Tibial nerve (tissue), 4 donors: ENCODE measurements around the gene NMNAT1. TPM values are rescaled to one million over a fixed set of nuclear protein-coding genes. Genes with fewer than 3 reads are reported as not detected.
A peak's percentile ranks its signal among the peaks of the same experiment; 100 is the strongest.
"Not testable (repeated sequence)": the region's sequence is repeated elsewhere in the genome, so short reads cannot be mapped to it uniquely, and the experiment has no call there.

Source experiments
- DNase-seq, 2 donors: peaks; one replicate each; pipeline ENCODE4 v3.0.0-alpha.2; 2019; ENCODE audit warnings: low spot score in 2 of 2
- H3K27ac ChIP-seq, 4 donors: fragments of 200-600 bp; sonication (generic) in 3 of 4; one replicate each; pipeline ENCODE4 v1.5.1; 2017 to 2019; ENCODE audit warnings: mild to moderate bottlenecking in 1 of 4
- H3K27me3 ChIP-seq, 2 donors: fragments of 200-600 bp; sonication (generic) in 1 of 2; one replicate each; pipeline versions ENCODE4 v1.5.1 to v1.6.0; 2017 to 2019
- H3K36me3 ChIP-seq, 3 donors: fragments of 200-600 bp; sonication (generic); one replicate each; pipeline ENCODE4 v1.5.1; 2018 to 2019
- H3K4me1 ChIP-seq, 4 donors: fragments of 200-600 bp; sonication (generic) in 3 of 4; one replicate each; pipeline ENCODE4 v1.5.1; 2017 to 2019
- H3K4me3 ChIP-seq, 4 donors: fragments of 200-600 bp; sonication (generic) in 3 of 4; one replicate each; pipeline ENCODE4 v1.5.1; 2017 to 2019; ENCODE audit warnings: mild to moderate bottlenecking in 1 of 4, moderate library complexity in 1 of 4
- H3K9me3 ChIP-seq, 4 donors: fragments of 200-600 bp; sonication (generic) in 3 of 4; one replicate each; pipeline ENCODE4 v1.5.1; 2017 to 2019
- EP300 ChIP-seq, 2 donors: sonication (generic); formaldehyde crosslinking; IDR thresholded peaks; one replicate each; pipeline ENCODE4 v1.6.1; 2017; ENCODE audit warnings: antibody characterized with exemption in 2 of 2, mild to moderate bottlenecking in 1 of 2
- POLR2A ChIP-seq, 2 donors: fragments of 450-650 bp; IDR thresholded peaks; one replicate each; pipeline ENCODE4 v1.6.1; 2017; ENCODE audit warnings: antibody characterized with exemption in 2 of 2, mild to moderate bottlenecking in 2 of 2, moderate library complexity in 2 of 2
- WGBS, 2 donors: methylation state at CpG; one replicate each; pipeline ENCODE4 v1.1.5; 2018; 5-methylcytosine and 5-hydroxymethylcytosine counted together
- total RNA-seq, 4 donors: library from RNA; depleted of rRNA; stranded (reverse); fragments of >200 nt; gene quantifications; one replicate each; pipeline ENCODE4 v1.1.0, GENCODE V29; 2016
- TF ChIP-seq, protein P1 (sequence below), 5 experiments: fragments of 200-600 bp in 3 of 5; fragments of 450-650 bp in 2 of 5; sonication (generic) in 3 of 5; IDR thresholded peaks; one replicate each; pipeline ENCODE4 v1.5.1; 2016 to 2019; ENCODE audit warnings: antibody characterized with exemption in 5 of 5, mild to moderate bottlenecking in 3 of 5, moderate library complexity in 2 of 5

Gene NMNAT1
- total RNA-seq, 4 donors from 2014 or later = 3.8 to 6.0 (median 4.6) TPM

DNA sequence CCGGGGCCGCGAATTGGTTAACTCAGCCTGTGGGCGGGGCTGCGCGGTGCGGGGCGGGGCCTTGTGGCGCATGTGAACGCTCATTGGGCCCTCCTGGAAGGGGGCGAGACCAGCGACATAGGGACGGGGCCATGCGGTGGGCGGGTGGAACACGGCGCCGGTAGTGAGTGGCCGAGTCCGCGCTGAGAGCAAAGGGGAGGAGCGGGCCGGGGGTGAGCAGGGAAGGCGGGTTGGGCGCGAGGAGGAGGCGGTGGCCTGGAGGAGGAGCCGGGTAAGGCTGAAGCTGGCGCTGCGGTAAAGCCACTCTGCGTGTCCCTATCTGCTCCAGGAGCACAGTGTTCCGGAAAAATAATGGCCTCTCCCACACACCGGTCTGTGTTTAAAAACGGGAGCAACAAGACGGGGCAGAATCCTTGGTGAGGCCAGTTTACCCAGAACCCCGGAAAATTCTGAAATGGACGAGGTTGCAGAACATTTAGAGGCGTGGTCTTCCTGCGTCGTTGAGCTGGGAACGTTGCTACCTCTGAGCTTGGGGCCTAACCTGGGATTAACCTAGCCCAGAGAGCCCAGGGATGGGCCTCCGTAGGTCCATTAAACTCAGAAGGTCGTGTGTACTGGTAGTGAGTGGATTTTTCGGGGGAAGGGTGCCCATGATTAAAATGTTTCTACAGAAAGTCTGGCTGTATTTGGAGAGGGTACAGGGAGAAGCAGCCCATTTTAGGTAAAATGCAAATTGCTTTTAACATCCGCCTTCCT is 32.7 kb upstream of the NMNAT1 start:
- H3K4me1 ChIP-seq = peaks cover 0 to 21% (median 15%) of the 10 kb centered on the region in 4 donors
- H3K27ac ChIP-seq = peak overlapping the region; percentile 76 to 98 (median 92)
- TF ChIP-seq POLR2A (IDR thresholded peaks at IDR 0.05) (peak; percentile 71 to 93), EP300 (IDR thresholded peaks at IDR 0.05) (peak; percentile 24 to 93)
- TF ChIP-seq, protein P1, sequence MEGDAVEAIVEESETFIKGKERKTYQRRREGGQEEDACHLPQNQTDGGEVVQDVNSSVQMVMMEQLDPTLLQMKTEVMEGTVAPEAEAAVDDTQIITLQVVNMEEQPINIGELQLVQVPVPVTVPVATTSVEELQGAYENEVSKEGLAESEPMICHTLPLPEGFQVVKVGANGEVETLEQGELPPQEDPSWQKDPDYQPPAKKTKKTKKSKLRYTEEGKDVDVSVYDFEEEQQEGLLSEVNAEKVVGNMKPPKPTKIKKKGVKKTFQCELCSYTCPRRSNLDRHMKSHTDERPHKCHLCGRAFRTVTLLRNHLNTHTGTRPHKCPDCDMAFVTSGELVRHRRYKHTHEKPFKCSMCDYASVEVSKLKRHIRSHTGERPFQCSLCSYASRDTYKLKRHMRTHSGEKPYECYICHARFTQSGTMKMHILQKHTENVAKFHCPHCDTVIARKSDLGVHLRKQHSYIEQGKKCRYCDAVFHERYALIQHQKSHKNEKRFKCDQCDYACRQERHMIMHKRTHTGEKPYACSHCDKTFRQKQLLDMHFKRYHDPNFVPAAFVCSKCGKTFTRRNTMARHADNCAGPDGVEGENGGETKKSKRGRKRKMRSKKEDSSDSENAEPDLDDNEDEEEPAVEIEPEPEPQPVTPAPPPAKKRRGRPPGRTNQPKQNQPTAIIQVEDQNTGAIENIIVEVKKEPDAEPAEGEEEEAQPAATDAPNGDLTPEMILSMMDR (IDR thresholded peaks at IDR 0.05) = peak in 3 of 5 experiments; percentile 6 to 27 (median 13)
- DNase-seq = peak; percentile 100
- peak overlapping the region; percentile 41 to 66 (median 54) for H3K4me3 ChIP-seq
- 1% methylated on average over 29 to 36 of the region's 45 CpGs for WGBS, 2 donors
- no peaks in the 10 kb centered on the region for H3K27me3 ChIP-seq
- H3K36me3 ChIP-seq = no peaks in the 10 kb centered on the region
- no peaks in the 10 kb centered on the region for H3K9me3 ChIP-seq

DNA sequence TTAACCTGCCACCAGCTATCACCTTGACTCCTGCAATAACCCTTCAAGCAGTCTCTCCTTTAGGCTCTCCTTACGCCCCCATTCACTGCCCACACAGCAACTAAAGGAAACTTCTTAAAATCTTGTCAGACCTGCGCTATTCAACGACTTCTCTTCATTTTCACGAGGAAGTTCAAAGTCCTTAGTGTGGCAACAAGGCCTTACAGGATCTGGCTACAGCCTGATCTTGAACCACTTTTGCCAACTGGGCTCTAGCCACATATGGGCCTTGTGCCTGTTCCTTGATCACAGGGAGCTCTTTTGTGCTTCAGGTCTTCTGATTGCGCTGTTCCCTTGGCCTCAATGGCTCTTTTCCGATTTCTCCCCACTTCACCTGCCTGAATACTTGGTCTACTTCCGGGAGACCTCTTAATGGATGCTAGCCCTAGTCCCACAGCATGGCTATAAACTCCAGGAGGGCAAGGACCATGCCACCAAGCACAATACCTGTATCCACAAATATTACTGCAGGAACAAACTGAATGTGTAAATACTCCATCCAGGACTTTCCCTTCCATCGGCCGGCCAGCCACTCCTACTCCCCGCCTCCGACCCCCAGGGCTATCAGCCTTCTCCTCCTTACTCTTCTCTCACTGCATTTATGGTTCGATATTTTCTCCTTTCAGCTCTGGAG is 30.9 kb upstream of the NMNAT1 start:
- Histone ChIP-seq H3K4me3 (no peak overlapping the region), H3K27ac (no peak overlapping the region), H3K9me3 (no peaks in the 10 kb centered on the region), H3K27me3 (no peaks in the 10 kb centered on the region), H3K36me3 (no peaks in the 10 kb centered on the region), H3K4me1 (peaks cover 0 to 21% (median 15%) of the 10 kb centered on the region in 4 donors)
- no peak for TF ChIP-seq EP300 (IDR thresholded peaks at IDR 0.05)
- TF ChIP-seq POLR2A (IDR thresholded peaks at IDR 0.05) = no peak
- TF ChIP-seq, protein P1 (IDR thresholded peaks at IDR 0.05) = no peak
- DNase-seq = no peak
- 82 to 84% methylated on average over 12 of the region's 12 CpGs for WGBS, 2 donors

DNA sequence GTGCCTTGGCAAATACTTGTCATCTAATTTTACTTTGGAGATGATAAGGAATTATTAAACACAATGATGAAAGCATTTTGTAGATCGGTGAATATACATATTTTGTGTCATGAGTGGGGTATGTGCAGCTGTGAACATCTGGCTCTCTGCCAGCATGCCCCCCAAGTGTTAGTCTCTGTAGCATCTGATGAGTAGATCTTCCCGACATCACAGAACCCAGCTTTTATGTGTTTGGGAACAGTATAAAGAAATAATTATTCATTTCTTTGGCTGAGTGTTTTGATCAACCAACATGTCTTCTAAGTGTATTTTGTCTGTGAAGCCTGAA is 28.7 kb upstream of the NMNAT1 start:
- no peak overlapping the region for H3K27ac ChIP-seq
- DNase-seq = no peak
- 54 to 65% methylated on average over 2 of the region's 2 CpGs for WGBS, 2 donors

DNA sequence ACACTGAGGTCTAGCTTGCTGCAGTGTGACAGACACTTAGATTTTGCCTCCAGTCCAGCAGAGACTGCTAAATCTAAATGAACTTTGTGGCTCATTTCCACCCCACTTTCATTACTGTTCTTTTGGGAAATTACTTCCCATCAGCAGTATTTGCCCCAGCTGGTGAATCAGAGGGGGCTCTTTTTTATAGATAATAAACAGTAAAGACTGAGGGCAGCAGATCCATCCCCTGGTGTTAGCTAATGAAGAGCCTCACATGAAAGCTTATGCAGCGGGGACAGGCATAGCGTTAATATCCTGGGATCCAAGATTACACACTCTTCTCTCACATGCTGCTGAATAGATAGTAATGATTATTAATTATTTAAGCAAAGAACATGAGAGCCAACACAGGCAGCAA is 26.8 kb upstream of the NMNAT1 start:
- DNase-seq = no peak
- H3K4me3 ChIP-seq = no peak overlapping the region
- 83 to 85% methylated on average over 2 of the region's 2 CpGs for WGBS, 2 donors
- no peaks in the 10 kb centered on the region for H3K9me3 ChIP-seq
- no peaks in the 10 kb centered on the region for H3K36me3 ChIP-seq
- TF ChIP-seq, protein P1 (IDR thresholded peaks at IDR 0.05) = no peak
- TF ChIP-seq EP300 (IDR thresholded peaks at IDR 0.05) (no peak), POLR2A (IDR thresholded peaks at IDR 0.05) (no peak)
- no peaks in the 10 kb centered on the region for H3K27me3 ChIP-seq
- H3K27ac ChIP-seq = no peak overlapping the region
- H3K4me1 ChIP-seq = peaks cover 0 to 3% (median 2%) of the 10 kb centered on the region in 4 donors

More for the DNA sequence above, 28.7 kb upstream of the NMNAT1 start:
- H3K9me3 ChIP-seq = no peaks in the 10 kb centered on the region
- H3K27me3 ChIP-seq = no peaks in the 10 kb centered on the region
- TF ChIP-seq POLR2A (IDR thresholded peaks at IDR 0.05) = no peak
- TF ChIP-seq EP300 (IDR thresholded peaks at IDR 0.05) = no peak
- TF ChIP-seq, protein P1 (IDR thresholded peaks at IDR 0.05) = no peak
- peaks cover 0 to 8% (median 7%) of the 10 kb centered on the region in 4 donors for H3K4me1 ChIP-seq
- H3K36me3 ChIP-seq = no peaks in the 10 kb centered on the region
- H3K4me3 ChIP-seq = no peak overlapping the region

DNA sequence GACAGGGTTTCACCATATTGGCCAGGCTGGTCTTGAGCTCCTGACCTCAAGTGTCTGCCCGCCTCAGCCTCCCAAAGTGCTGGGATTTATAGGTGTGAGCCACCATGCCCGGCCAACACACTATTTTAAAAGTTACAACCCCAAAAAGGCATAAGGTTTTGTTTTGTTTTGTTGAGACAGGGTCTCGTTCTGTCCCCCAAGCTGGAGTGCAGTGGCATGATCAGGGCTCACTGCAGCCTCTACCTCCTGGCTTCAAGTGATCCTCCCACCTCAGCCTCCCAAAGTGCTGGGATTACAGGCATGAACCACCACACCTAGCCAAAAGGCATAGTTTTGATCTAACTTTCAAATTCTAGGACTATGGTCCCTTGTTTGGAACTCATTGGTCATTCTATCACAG is 25.8 kb upstream of the NMNAT1 start:
- H3K27ac ChIP-seq, H3K4me3 ChIP-seq, H3K27me3 ChIP-seq, DNase-seq, H3K9me3 ChIP-seq, H3K36me3 ChIP-seq, H3K4me1 ChIP-seq: not testable (repeated sequence)
- WGBS, 2 donors = 92 to 97% methylated on average over 3 of the region's 3 CpGs
